WTC11 (cell line): ENCODE results near the gene TMEM19. TPM values are rescaled to one million over a fixed set of nuclear protein-coding genes. Genes with fewer than 3 reads are reported as not detected.

Source experiments
- ATAC-seq: fragments of 200-7000 bp; cut with Tn5 transposase; 2 replicates; pipeline ENCODE4 v1.10.0; 2021; ENCODE audit warnings: mild to moderate bottlenecking, moderate library complexity
- Bru-seq: library from RNA; stranded (reverse); fragments of 400-500 nt; gene quantifications from one replicate; lab custom pipeline; 2021; lab: Mats Ljungman, UMichigan
- CTCF ChIA-PET: fragments of 300-600 bp; sonication (Branson Sonifier 250); formaldehyde crosslinking; loops from one replicate; lab custom pipeline; 2021; ENCODE audit warnings: antibody characterized with exemption; lab: Charles Lee
- POLR2A ChIA-PET: fragments of 350-600 bp; sonication (Branson Sonifier 250); formaldehyde crosslinking; loops from one replicate; lab custom pipeline; 2021; ENCODE audit warnings: antibody characterized with exemption; lab: Charles Lee
- DNase-seq: peaks from one replicate; pipeline ENCODE4 v3.0.0; 2021; ENCODE audit warnings: low spot score
- H3K27ac Mint-ChIP-seq: 2 replicates; pipeline ENCODE4 v1.8.0; 2021; ENCODE audit warnings: mixed read lengths
- H3K27me3 Mint-ChIP-seq: 2 replicates; pipeline ENCODE4 v1.8.0; 2021; ENCODE audit warnings: low read depth, mild to moderate bottlenecking, moderate library complexity, mixed read lengths
- H3K36me3 Mint-ChIP-seq: 2 replicates; pipeline ENCODE4 v1.8.0; 2021; ENCODE audit warnings: mixed read lengths
- H3K4me1 Mint-ChIP-seq: 2 replicates; pipeline ENCODE4 v1.8.0; 2022; ENCODE audit warnings: mixed read lengths
- H3K4me3 Mint-ChIP-seq: 2 replicates; pipeline ENCODE4 v1.8.0; 2021; ENCODE audit warnings: mild to moderate bottlenecking, moderate library complexity, mixed read lengths
- H3K9me3 Mint-ChIP-seq: 2 replicates; pipeline ENCODE4 v1.8.0; 2021; ENCODE audit warnings: mixed read lengths
- CBFB ChIP-seq: sonication (generic); formaldehyde crosslinking; IDR thresholded peaks from 2 replicates; pipeline ENCODE4 v1.8.1; 2022; ENCODE audit warnings: mild to moderate bottlenecking, low read depth, missing genetic modification reagents
- CREM ChIP-seq: sonication (generic); formaldehyde crosslinking; IDR thresholded peaks from 2 replicates; pipeline ENCODE4 v1.8.1; 2022; ENCODE audit warnings: mild to moderate bottlenecking, missing genetic modification reagents, moderate library complexity
- ELF4 ChIP-seq: sonication (generic); formaldehyde crosslinking; IDR thresholded peaks from 2 replicates; pipeline ENCODE4 v1.8.1; 2022; ENCODE audit warnings: low read depth, mild to moderate bottlenecking, moderate library complexity, missing genetic modification reagents
- EMX1 ChIP-seq: fragments of 250-450 bp; sonication (Bioruptor Pico); IDR thresholded peaks from 2 replicates; pipeline ENCODE4 v1.8.0; 2021; ENCODE audit warnings: mild to moderate bottlenecking
- ESRRA ChIP-seq: sonication (generic); formaldehyde crosslinking; IDR thresholded peaks from 2 replicates; pipeline ENCODE4 v1.8.1; 2022; ENCODE audit warnings: mild to moderate bottlenecking, missing genetic modification reagents, borderline replicate concordance
- FOXP1 ChIP-seq: sonication (generic); formaldehyde crosslinking; IDR thresholded peaks from 2 replicates; pipeline ENCODE4 v1.8.0; 2022; ENCODE audit warnings: missing genetic modification reagents, mild to moderate bottlenecking, moderate library complexity, borderline replicate concordance
- GRHL2 ChIP-seq: fragments of 250-450 bp; sonication (Bioruptor Pico); IDR thresholded peaks from 2 replicates; pipeline ENCODE4 v1.8.0; 2022; ENCODE audit warnings: mild to moderate bottlenecking, moderate library complexity; ENCODE audit not compliant: insufficient replicate concordance, severe bottlenecking
- HMGXB4 ChIP-seq: sonication (generic); formaldehyde crosslinking; IDR thresholded peaks from 2 replicates; pipeline ENCODE4 v1.8.1; 2023; ENCODE audit warnings: mild to moderate bottlenecking, moderate library complexity, missing genetic modification reagents
- JUN ChIP-seq: sonication (generic); formaldehyde crosslinking; IDR thresholded peaks from 2 replicates; pipeline ENCODE4 v1.8.0; 2023; ENCODE audit warnings: mild to moderate bottlenecking, missing genetic modification reagents
- MXD4 ChIP-seq: fragments of 250-450 bp; sonication (Bioruptor Pico); IDR thresholded peaks from 2 replicates; pipeline ENCODE4 v1.8.0; 2021; ENCODE audit warnings: mild to moderate bottlenecking, moderate library complexity, borderline replicate concordance
- MYBL2 ChIP-seq: sonication (generic); formaldehyde crosslinking; IDR thresholded peaks from 2 replicates; pipeline ENCODE4 v1.8.1; 2023; ENCODE audit warnings: mild to moderate bottlenecking, moderate library complexity, missing genetic modification reagents
- NFYB ChIP-seq: sonication (generic); formaldehyde crosslinking; conservative IDR thresholded peaks from 2 replicates; pipeline ENCODE4 v1.8.0; 2022; ENCODE audit warnings: low read depth, missing genetic modification reagents
- NR3C1 ChIP-seq: sonication (generic); formaldehyde crosslinking; conservative IDR thresholded peaks from 2 replicates; pipeline ENCODE4 v1.8.1; 2023; ENCODE audit warnings: low read depth, mild to moderate bottlenecking, missing genetic modification reagents
- OVOL2 ChIP-seq: fragments of 250-450 bp; sonication (Bioruptor Pico); IDR thresholded peaks from 2 replicates; pipeline ENCODE4 v1.9.0; 2021; ENCODE audit warnings: mild to moderate bottlenecking, borderline replicate concordance
- PRRX2 ChIP-seq: fragments of 250-450 bp; sonication (Bioruptor Pico); IDR thresholded peaks from 2 replicates; pipeline ENCODE4 v1.8.0; 2021; ENCODE audit warnings: mild to moderate bottlenecking
- SP1 ChIP-seq: sonication (generic); formaldehyde crosslinking; conservative IDR thresholded peaks from 2 replicates; pipeline ENCODE4 v1.8.1; 2022; ENCODE audit warnings: missing genetic modification reagents
- TEAD4 ChIP-seq: sonication (generic); formaldehyde crosslinking; IDR thresholded peaks from 2 replicates; pipeline ENCODE4 v1.8.0; 2022; ENCODE audit warnings: mild to moderate bottlenecking, missing genetic modification reagents
- TP53 ChIP-seq: sonication (generic); formaldehyde crosslinking; IDR thresholded peaks from 2 replicates; pipeline ENCODE4 v1.8.1; 2023; ENCODE audit warnings: mild to moderate bottlenecking, missing genetic modification reagents
- USF1 ChIP-seq: sonication (generic); formaldehyde crosslinking; IDR thresholded peaks from 2 replicates; pipeline ENCODE4 v1.8.0; 2022; ENCODE audit warnings: mild to moderate bottlenecking, missing genetic modification reagents
- ZBTB43 ChIP-seq: sonication (generic); formaldehyde crosslinking; IDR thresholded peaks from 2 replicates; pipeline ENCODE4 v1.8.1; 2023; ENCODE audit warnings: mild to moderate bottlenecking, missing genetic modification reagents
- ZMAT4 ChIP-seq: fragments of 250-450 bp; sonication (Bioruptor Pico); IDR thresholded peaks from 2 replicates; pipeline ENCODE4 v1.9.0; 2021; ENCODE audit warnings: mild to moderate bottlenecking
- ZNF219 ChIP-seq: sonication (generic); formaldehyde crosslinking; IDR thresholded peaks from 2 replicates; pipeline ENCODE4 v1.8.0; 2023; ENCODE audit warnings: missing genetic modification reagents, mild to moderate bottlenecking, borderline replicate concordance
- ZNF232 ChIP-seq: sonication (generic); formaldehyde crosslinking; IDR thresholded peaks from 2 replicates; pipeline ENCODE4 v1.8.0; 2022; ENCODE audit warnings: mild to moderate bottlenecking, missing genetic modification reagents
- ZNF263 ChIP-seq: sonication (generic); formaldehyde crosslinking; IDR thresholded peaks from 2 replicates; pipeline ENCODE4 v1.8.1; 2022; ENCODE audit warnings: low read depth, mild to moderate bottlenecking, moderate library complexity, missing genetic modification reagents
- long read RNA-seq, 3 experiments: library from RNA in 1 of 3; library from capped mRNA in 1 of 3; library from polyadenylated mRNA in 1 of 3; unstranded in 2 of 3; stranded (forward) in 1 of 3; transcript quantifications; one replicate each; pipeline ENCODE4 v2.0.0, GENCODE V29; 2021
- total RNA-seq: library from RNA; stranded (reverse); gene quantifications from 3 replicates; pipeline ENCODE4 v1.2.3, GENCODE V29; 2021
- TF ChIP-seq, protein P1 (sequence below): sonication (generic); formaldehyde crosslinking; IDR thresholded peaks from 2 replicates; pipeline ENCODE4 v1.8.0; 2023; ENCODE audit warnings: missing genetic modification reagents, mild to moderate bottlenecking, borderline replicate concordance
- TF ChIP-seq, protein P2 (sequence below): sonication (generic); formaldehyde crosslinking; IDR thresholded peaks from 2 replicates; pipeline ENCODE4 v1.8.1; 2023; ENCODE audit warnings: mild to moderate bottlenecking, missing genetic modification reagents, moderate library complexity

Gene TMEM19
- total RNA-seq: 10.7 to 15.6 TPM (median 11.7 TPM) in 3 replicates
- percentile 67 among the genes with signal in this experiment for Bru-seq, nascent RNA
- long read RNA-seq, experiment 1, full-length matches to known transcripts: 36 of 65 reads
- long read RNA-seq, experiment 1, partial matches to known transcripts: 7 of 65 reads
- long read RNA-seq, experiment 1, other reads (novel, unspliced or antisense): 22 of 65 reads
- long read RNA-seq, experiment 2, full-length matches to known transcripts: 5 of 13 reads
- long read RNA-seq, experiment 2, partial matches to known transcripts: 1 of 13 reads
- long read RNA-seq, experiment 2, other reads (novel, unspliced or antisense): 7 of 13 reads
- long read RNA-seq, experiment 3, full-length matches to known transcripts: 8 of 29 reads
- long read RNA-seq, experiment 3, partial matches to known transcripts: 9 of 29 reads
- long read RNA-seq, experiment 3, other reads (novel, unspliced or antisense): 12 of 29 reads

DNA sequence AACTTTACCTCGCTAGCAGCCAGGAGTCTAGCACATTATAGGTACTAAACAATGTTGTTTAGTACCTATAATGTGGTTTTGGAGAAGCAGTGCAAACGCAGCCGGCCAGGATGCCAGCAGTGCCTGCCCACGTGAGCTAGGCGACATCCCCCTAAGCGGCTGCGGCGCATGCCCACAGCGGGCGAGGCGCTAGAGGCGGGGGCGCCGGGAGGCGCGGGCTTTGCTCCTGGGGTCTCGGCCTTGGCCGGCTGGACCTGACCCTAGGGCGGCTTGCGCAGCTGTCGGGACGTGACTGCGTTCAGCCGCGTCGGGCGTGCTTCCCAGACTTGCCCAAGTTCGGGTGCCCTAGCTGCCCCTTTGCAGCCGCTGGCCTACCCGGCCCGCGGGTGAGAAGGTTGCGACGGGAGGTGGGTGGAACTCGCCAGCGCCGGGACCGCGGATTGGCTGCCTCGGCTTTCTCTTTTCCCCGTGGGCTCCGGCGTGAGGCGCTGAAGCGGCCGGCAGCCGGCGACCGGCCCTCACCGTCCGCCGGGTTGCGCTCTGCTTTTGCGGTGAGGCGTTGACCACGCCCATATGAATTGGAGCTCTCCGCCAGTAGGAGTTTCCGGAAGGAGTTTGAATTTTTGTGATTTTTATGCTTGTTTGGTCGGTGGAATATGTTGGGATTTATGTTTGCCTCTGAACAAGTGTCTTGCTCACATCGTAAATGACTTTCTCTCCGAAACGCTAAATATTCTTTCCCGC is at the start of gene TMEM19:
Gene TMEM19 (plus strand): TSS at position 169 of the 744 bp plus-strand sequence. CDS start 599 bp downstream, outside the sequence.
- no peaks in the 10 kb centered on the region for H3K36me3 Mint-ChIP-seq
- H3K4me3 Mint-ChIP-seq: peak within 1 kb of the TSS; percentile 95
- ChIA-PET CTCF (interaction anchor here (0.8 to 3.6 kb wide), 6 partner anchors 10 to 63 kb away, joined by 3 to 41 read pairs (median 4); partner anchors contain the start of genes THAP2 and ZFC3H1), POLR2A (interaction anchor here (0.7 to 4.3 kb wide), 5 partner anchors 10 to 68 kb away, joined by 3 to 45 read pairs (median 8); partner anchors contain the start of genes RAB21, THAP2 and ZFC3H1)
- H3K27ac Mint-ChIP-seq: peak within 1 kb of the TSS; percentile 99
- peak; percentile 95 for ATAC-seq
- no peaks in the 10 kb centered on the region for H3K9me3 Mint-ChIP-seq
- peak; percentile 86 for DNase-seq
- no peaks in the 10 kb centered on the region for H3K27me3 Mint-ChIP-seq
- peaks cover 14% of the 10 kb centered on the region for H3K4me1 Mint-ChIP-seq
- no peak for TF ChIP-seq ELF4 (CRISPR knock-in tag)
- peak; percentile 43; the same call in 1 of the 2 replicates for TF ChIP-seq JUN
- TF ChIP-seq TP53 (CRISPR knock-in tag): 0 out of 2 replicates have a peak, but pooled peaks have one; percentile 57
- TF ChIP-seq, protein P1, sequence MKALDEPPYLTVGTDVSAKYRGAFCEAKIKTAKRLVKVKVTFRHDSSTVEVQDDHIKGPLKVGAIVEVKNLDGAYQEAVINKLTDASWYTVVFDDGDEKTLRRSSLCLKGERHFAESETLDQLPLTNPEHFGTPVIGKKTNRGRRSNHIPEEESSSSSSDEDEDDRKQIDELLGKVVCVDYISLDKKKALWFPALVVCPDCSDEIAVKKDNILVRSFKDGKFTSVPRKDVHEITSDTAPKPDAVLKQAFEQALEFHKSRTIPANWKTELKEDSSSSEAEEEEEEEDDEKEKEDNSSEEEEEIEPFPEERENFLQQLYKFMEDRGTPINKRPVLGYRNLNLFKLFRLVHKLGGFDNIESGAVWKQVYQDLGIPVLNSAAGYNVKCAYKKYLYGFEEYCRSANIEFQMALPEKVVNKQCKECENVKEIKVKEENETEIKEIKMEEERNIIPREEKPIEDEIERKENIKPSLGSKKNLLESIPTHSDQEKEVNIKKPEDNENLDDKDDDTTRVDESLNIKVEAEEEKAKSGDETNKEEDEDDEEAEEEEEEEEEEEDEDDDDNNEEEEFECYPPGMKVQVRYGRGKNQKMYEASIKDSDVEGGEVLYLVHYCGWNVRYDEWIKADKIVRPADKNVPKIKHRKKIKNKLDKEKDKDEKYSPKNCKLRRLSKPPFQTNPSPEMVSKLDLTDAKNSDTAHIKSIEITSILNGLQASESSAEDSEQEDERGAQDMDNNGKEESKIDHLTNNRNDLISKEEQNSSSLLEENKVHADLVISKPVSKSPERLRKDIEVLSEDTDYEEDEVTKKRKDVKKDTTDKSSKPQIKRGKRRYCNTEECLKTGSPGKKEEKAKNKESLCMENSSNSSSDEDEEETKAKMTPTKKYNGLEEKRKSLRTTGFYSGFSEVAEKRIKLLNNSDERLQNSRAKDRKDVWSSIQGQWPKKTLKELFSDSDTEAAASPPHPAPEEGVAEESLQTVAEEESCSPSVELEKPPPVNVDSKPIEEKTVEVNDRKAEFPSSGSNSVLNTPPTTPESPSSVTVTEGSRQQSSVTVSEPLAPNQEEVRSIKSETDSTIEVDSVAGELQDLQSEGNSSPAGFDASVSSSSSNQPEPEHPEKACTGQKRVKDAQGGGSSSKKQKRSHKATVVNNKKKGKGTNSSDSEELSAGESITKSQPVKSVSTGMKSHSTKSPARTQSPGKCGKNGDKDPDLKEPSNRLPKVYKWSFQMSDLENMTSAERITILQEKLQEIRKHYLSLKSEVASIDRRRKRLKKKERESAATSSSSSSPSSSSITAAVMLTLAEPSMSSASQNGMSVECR: peak; percentile 85; the same call in 1 of the 2 replicates
- TF ChIP-seq MXD4: no peak
- TF ChIP-seq ZNF219: peak; percentile 69; the same call in 1 of the 2 replicates
- TF ChIP-seq NR3C1 (CRISPR knock-in tag): no peak
- TF ChIP-seq GRHL2 (CRISPR knock-in tag): no peak
- TF ChIP-seq CBFB (CRISPR knock-in tag): no peak
- peak; percentile 87 for TF ChIP-seq SP1 (CRISPR knock-in tag)
- TF ChIP-seq, protein P2, sequence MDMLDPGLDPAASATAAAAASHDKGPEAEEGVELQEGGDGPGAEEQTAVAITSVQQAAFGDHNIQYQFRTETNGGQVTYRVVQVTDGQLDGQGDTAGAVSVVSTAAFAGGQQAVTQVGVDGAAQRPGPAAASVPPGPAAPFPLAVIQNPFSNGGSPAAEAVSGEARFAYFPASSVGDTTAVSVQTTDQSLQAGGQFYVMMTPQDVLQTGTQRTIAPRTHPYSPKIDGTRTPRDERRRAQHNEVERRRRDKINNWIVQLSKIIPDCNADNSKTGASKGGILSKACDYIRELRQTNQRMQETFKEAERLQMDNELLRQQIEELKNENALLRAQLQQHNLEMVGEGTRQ (CRISPR knock-in tag): peak; percentile 91
- peak; percentile 70 for TF ChIP-seq ZBTB43 (CRISPR knock-in tag)
- no peak for TF ChIP-seq OVOL2 (CRISPR knock-in tag)
- no peak for TF ChIP-seq ZMAT4 (CRISPR knock-in tag)
- TF ChIP-seq USF1 (CRISPR knock-in tag): peak; percentile 91
- TF ChIP-seq NFYB (CRISPR knock-in tag): peak; percentile 60
- TF ChIP-seq PRRX2 (CRISPR knock-in tag): no peak
- peak; percentile 68; the same call in 1 of the 2 replicates for TF ChIP-seq ZNF232 (CRISPR knock-in tag)
- peak; percentile 81 for TF ChIP-seq HMGXB4 (CRISPR knock-in tag)
- no peak for TF ChIP-seq EMX1 (CRISPR knock-in tag)
- TF ChIP-seq ESRRA (CRISPR knock-in tag): peak; percentile 85
- TF ChIP-seq FOXP1: peak; percentile 90
- no peak for TF ChIP-seq ZNF263 (CRISPR knock-in tag)
- peak; percentile 62; the same call in 1 of the 2 replicates for TF ChIP-seq CREM
- peak; percentile 83; the same call in 1 of the 2 replicates for TF ChIP-seq MYBL2 (CRISPR knock-in tag)
- TF ChIP-seq TEAD4 (CRISPR knock-in tag): 0 out of 2 replicates have a peak, but pooled peaks have one; percentile 18
